ENCODE data around the gene TRAFD1.

- TF ChIP-seq BATF2 (CRISPR knock-in tag; IDR thresholded peaks at IDR 0.05): no peak
- TF ChIP-seq ATF3 (CRISPR knock-in tag; IDR thresholded peaks at IDR 0.05): no peak
- TF ChIP-seq GFI1 (CRISPR knock-in tag; IDR thresholded peaks at IDR 0.05; ENCODE audit: borderline replicate concordance): no peak
Observed at GRCh38 chr12:112168561-112168971, 43.2 kb downstream of the TRAFD1 start.
